AG08395 (cell line): ENCODE measurements around the gene TNPO3.
"Not testable (repeated sequence)": the region's sequence is repeated elsewhere in the genome, so short reads cannot be mapped to it uniquely, and the experiment has no call there.

Experiments used
- DNase-seq: peaks from one replicate; pipeline ENCODE4 v3.0.0; 2012; ENCODE audit warnings: mixed read lengths, low spot score

Gene TNPO3

GRCh38 chr7:129069021-129069420, 14.1 kb upstream of the TNPO3 start:
- no peak for DNase-seq

GRCh38 chr7:129067943-129068548, 13.1 kb upstream of the TNPO3 start:
- no peak for DNase-seq

- DNase-seq: not testable (repeated sequence)
Measured at GRCh38 chr7:129067132-129067561, 12.2 kb upstream of the TNPO3 start.

- peak; percentile 86 for DNase-seq
Measured at GRCh38 chr7:129066290-129067131, 11.6 kb upstream of the TNPO3 start.

- DNase-seq: no peak
Measured at GRCh38 chr7:129055861-129056464, 1.1 kb upstream of the TNPO3 start.

GRCh38 chr7:129055294-129055816, 444 bp upstream of the TNPO3 start:
- DNase-seq: no peak

GRCh38 chr7:129053938-129054437, 923 bp downstream of the TNPO3 start:
- DNase-seq: no peak

- DNase-seq: no peak
Measured at GRCh38 chr7:129052441-129052840, 2.5 kb downstream of the TNPO3 start.

GRCh38 chr7:129051459-129051858, 3.5 kb downstream of the TNPO3 start:
- DNase-seq: not testable (repeated sequence)

GRCh38 chr7:129047761-129048160, 7.2 kb downstream of the TNPO3 start:
- DNase-seq: no peak

- no peak for DNase-seq
Measured at GRCh38 chr7:129045682-129046081, 9.2 kb downstream of the TNPO3 start.

GRCh38 chr7:129043012-129043411, 11.9 kb downstream of the TNPO3 start:
- no peak for DNase-seq

- DNase-seq: no peak
Measured at GRCh38 chr7:129041142-129042085, 13.5 kb downstream of the TNPO3 start.

- DNase-seq: not testable (repeated sequence)
Measured at GRCh38 chr7:129038468-129038867, 16.4 kb downstream of the TNPO3 start.

- no peak for DNase-seq
Measured at GRCh38 chr7:129037585-129037984, 17.3 kb downstream of the TNPO3 start.

- DNase-seq: no peak
Measured at GRCh38 chr7:129032017-129032416, 22.9 kb downstream of the TNPO3 start.

- no peak for DNase-seq
Measured at GRCh38 chr7:129030440-129030839, 24.5 kb downstream of the TNPO3 start.

GRCh38 chr7:129024125-129024524, 30.8 kb downstream of the TNPO3 start:
- no peak for DNase-seq

- DNase-seq: no peak
Measured at GRCh38 chr7:129021656-129022055, 33.3 kb downstream of the TNPO3 start.

GRCh38 chr7:129017933-129018538, 36.9 kb downstream of the TNPO3 start:
- DNase-seq: no peak

GRCh38 chr7:129017264-129017663, 37.6 kb downstream of the TNPO3 start:
- DNase-seq: no peak
